ENCODE results near the gene DRC3. TPM values are rescaled to one million over a fixed set of nuclear protein-coding genes. Genes with fewer than 3 reads are reported as not detected.

Gene DRC3
- total RNA-seq, 1 experiment from 2014 or later = 1.0 TPM

GRCh38 chr17:17960500-17961030 is 12.1 kb upstream of the DRC3 start:
- no peaks in the 10 kb centered on the region for H3K4me1 ChIP-seq (ENCODE audit: insufficient read depth, low read length, poor library complexity, severe bottlenecking)
- no peak for DNase-seq (ENCODE audit: low spot score)
- H3K27ac ChIP-seq (ENCODE audit: low read depth, low read length, poor library complexity, severe bottlenecking) = no peak overlapping the region
- H3K9me3 ChIP-seq (ENCODE audit: low read depth, low read length, poor library complexity, severe bottlenecking) = no peaks in the 10 kb centered on the region
- ChIA-PET CTCF (no interaction called here), POLR2A (ENCODE audit: low non-redundant PET) (no interaction called here)
- intact Hi-C loops (cut with micrococcal nuclease; ENCODE audit: unreplicated experiment) = no loop called here
- no peaks in the 10 kb centered on the region for H3K36me3 ChIP-seq (ENCODE audit: insufficient read depth, low read length, poor library complexity, severe bottlenecking)
- no peak overlapping the region for H3K4me3 ChIP-seq (ENCODE audit: low read depth, low read length, poor library complexity, severe bottlenecking)
- no peak for TF ChIP-seq CTCF (conservative IDR thresholded peaks at IDR 0.05; ENCODE audit: low read depth, low read length)
- TF ChIP-seq EZH2 (IDR thresholded peaks at IDR 0.05; ENCODE audit: borderline replicate concordance, low read depth, low read length, poor library complexity, severe bottlenecking) = no peak
- no TSS peak for BruUV-seq (replicated peaks)
- no peaks in the 10 kb centered on the region for H3K27me3 ChIP-seq (replicated peaks; ENCODE audit: insufficient read depth, low read depth, low read length, poor library complexity)

- ChIA-PET CTCF (no interaction called here), POLR2A (ENCODE audit: low non-redundant PET) (no interaction called here)
- H3K4me3 ChIP-seq (ENCODE audit: low read depth, low read length, poor library complexity, severe bottlenecking) = no peak overlapping the region
- H3K36me3 ChIP-seq (ENCODE audit: insufficient read depth, low read length, poor library complexity, severe bottlenecking) = no peaks in the 10 kb centered on the region
- no peak overlapping the region for H3K27ac ChIP-seq (ENCODE audit: low read depth, low read length, poor library complexity, severe bottlenecking)
- no TSS peak for BruUV-seq (replicated peaks)
- TF ChIP-seq EZH2 (IDR thresholded peaks at IDR 0.05; ENCODE audit: borderline replicate concordance, low read depth, low read length, poor library complexity, severe bottlenecking) (no peak), CTCF (conservative IDR thresholded peaks at IDR 0.05; ENCODE audit: low read depth, low read length) (no peak)
- no peak for DNase-seq (ENCODE audit: low spot score)
- no peaks in the 10 kb centered on the region for H3K4me1 ChIP-seq (ENCODE audit: insufficient read depth, low read length, poor library complexity, severe bottlenecking)
- no peaks in the 10 kb centered on the region for H3K9me3 ChIP-seq (ENCODE audit: low read depth, low read length, poor library complexity, severe bottlenecking)
- H3K27me3 ChIP-seq (replicated peaks; ENCODE audit: insufficient read depth, low read depth, low read length, poor library complexity) = no peaks in the 10 kb centered on the region
- intact Hi-C loops (cut with micrococcal nuclease; ENCODE audit: unreplicated experiment) = no loop called here
Observed at GRCh38 chr17:17963066-17963465, 9.6 kb upstream of the DRC3 start.

- no peak for DNase-seq (ENCODE audit: low spot score)
- no peaks in the 10 kb centered on the region for H3K36me3 ChIP-seq (ENCODE audit: insufficient read depth, low read length, poor library complexity, severe bottlenecking)
- no peak overlapping the region for H3K27ac ChIP-seq (ENCODE audit: low read depth, low read length, poor library complexity, severe bottlenecking)
- no peak for TF ChIP-seq CTCF (conservative IDR thresholded peaks at IDR 0.05; ENCODE audit: low read depth, low read length)
- TF ChIP-seq EZH2 (IDR thresholded peaks at IDR 0.05; ENCODE audit: borderline replicate concordance, low read depth, low read length, poor library complexity, severe bottlenecking) = no peak
- CTCF ChIA-PET = no interaction called here
- no peaks in the 10 kb centered on the region for H3K4me1 ChIP-seq (ENCODE audit: insufficient read depth, low read length, poor library complexity, severe bottlenecking)
- BruUV-seq (replicated peaks) = no TSS peak
- POLR2A ChIA-PET (ENCODE audit: low non-redundant PET) = no interaction called here
- intact Hi-C loops (cut with micrococcal nuclease; ENCODE audit: unreplicated experiment) = no loop called here
- no peaks in the 10 kb centered on the region for H3K27me3 ChIP-seq (replicated peaks; ENCODE audit: insufficient read depth, low read depth, low read length, poor library complexity)
- H3K9me3 ChIP-seq (ENCODE audit: low read depth, low read length, poor library complexity, severe bottlenecking) = no peaks in the 10 kb centered on the region
- no peak overlapping the region for H3K4me3 ChIP-seq (ENCODE audit: low read depth, low read length, poor library complexity, severe bottlenecking)
Observed at GRCh38 chr17:17963694-17964436, 8.8 kb upstream of the DRC3 start.
